Epidermal melanocyte (primary cell): ENCODE data around the gene SNX17.
A peak's percentile ranks its signal among the peaks of the same experiment; 100 is the strongest.
"Not testable (repeated sequence)": the region's sequence is repeated elsewhere in the genome, so short reads cannot be mapped to it uniquely, and the experiment has no call there.

Experiments
- DNase-seq: peaks from one replicate; pipeline ENCODE4 v3.0.0; 2011; ENCODE audit warnings: low spot score; ENCODE audit not compliant: insufficient read length

SNX17 gene

DNA sequence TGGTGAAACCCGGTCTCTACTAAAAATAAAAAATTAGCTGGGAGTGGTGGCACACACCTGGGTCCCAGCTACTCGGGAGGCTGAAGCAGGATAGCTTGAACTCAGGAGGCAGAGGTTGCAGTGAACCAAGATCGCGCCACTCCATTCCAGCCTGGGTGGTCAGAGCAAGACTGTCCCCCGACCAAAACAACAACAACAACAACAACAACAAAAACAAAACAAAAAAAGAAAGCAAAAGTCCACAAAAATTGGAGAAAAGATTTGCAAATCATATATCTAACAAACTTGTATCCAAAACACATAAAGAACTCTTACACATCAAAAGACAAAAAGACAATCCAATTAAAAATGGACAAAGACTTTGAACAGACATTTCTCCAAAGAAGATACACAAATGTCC is 28.5 kb downstream of the SNX17 start:
- DNase-seq, result no peak

DNA sequence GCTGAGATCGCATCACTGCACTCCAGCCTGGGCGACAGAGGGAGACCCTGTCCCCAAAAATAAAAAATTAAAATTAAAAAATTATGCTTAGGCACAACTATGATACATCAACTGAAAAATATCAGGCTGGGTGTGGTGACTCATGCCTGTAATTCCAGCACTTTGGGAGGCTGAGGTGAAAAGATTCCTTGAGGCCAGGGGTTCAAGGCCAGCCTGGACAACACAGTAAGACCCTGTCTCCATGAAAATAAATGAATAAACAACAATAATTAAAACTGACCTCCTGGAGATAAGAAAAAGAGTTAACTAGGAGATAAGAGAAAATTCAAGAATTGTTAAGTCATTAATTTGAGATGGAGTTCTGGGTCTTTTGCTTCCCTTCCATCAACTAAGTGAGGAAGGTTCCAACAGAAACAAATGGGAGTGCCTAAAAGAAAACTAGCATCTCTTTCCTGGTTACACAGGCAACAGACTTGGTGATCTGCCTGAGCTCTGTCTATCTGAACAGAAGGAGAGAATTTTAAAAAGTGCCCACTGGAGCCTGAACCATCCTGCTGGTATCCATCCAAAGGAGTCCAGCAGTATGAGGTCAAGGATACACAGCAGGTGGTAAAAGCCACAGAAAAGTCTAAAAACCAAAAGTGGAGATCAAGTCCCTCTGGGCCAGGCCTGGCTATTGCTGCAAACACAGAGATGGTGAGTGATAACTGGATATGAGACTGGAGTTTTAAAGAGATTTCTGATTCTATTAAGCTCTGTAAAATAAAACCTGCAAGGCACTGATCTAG is 30.1 kb downstream of the SNX17 start:
- no peak for DNase-seq

GRCh38 chr2:27407798-27408491 is 37.5 kb downstream of the SNX17 start:
- DNase-seq, result no peak

GRCh38 chr2:27408601-27409320 is 38.3 kb downstream of the SNX17 start:
- DNase-seq, result no peak

DNA sequence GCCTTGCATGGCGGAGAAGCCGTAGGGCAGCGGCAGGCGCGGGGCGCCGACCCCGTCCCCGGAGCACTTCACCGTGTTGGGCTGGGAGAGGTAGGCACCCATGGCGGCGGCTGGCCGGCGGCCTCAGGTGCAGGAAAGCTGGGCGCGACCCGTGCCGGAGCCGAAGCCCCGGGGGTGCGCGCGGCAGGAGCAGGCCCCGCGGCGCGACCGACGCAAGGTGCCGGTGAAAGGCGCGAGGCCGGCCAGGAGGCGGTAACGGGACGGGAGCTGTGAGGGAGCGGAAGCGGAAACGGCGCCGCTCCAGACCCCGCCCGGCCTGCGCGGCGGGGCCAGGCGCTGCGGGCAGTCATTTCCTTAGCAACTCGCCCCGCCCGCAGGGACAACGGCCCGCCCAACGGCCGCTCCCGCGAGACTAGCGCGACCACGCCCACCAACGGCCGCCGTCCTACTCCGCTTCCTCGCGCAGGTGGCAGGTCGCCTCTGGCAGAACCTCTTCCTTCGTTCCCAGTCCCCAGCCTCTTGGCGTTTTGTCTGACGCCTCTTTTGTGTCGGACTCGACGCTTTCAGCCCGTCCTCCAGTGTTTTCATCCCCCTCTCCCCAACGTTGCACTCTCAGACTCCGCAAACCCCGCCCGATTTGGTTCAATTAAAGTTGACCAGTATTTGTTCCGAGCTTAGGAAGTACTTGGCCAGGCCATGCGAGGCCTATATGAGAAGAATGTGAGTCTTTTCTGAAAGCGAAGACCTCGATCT is 39.1 kb downstream of the SNX17 start, which contains the start of gene PPM1G:
Gene PPM1G (minus strand): TSS at position 271 of the 753 bp plus-strand sequence. CDS start 169 bp downstream, at position 102.
- DNase-seq, result peak; percentile 81

DNA sequence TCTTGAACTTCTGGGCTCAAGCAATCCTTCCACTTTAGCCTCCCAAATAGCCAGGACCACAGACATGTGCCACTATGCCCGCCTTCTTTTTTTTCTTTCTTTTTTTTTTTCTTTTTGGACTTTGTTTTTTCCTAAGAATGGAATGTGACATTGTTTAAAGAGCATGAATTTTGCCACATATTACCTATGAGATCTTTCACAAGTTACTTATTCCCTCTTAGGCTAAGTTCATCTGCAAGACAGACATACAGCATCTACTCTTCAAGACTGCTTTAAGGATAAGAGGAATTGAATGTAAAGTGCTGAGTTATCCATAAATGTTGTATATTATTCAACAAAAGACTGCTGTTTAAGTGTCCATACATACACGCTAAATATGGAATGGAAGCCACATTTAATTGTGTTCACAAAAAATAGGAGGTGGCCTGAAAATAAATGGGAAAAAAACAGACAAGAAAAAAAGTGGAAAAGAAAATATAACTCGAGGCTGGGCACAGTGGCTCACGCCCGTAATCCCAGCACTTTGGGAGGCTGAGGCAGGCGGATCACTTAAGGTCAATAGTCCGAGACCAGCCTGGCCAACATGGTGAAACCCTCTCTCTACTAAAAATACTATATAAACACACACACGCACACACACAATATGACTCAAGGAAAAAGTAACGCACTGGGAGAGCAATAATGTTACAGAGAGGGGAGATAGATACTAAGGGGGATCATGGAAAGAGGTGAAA is 42.2 kb downstream of the SNX17 start:
- no peak for DNase-seq

GRCh38 chr2:27416151-27416550 is 45.7 kb downstream of the SNX17 start:
- no peak for DNase-seq

GRCh38 chr2:27420996-27421395 is 50.6 kb downstream of the SNX17 start:
- no peak for DNase-seq

- no peak for DNase-seq
Measured at GRCh38 chr2:27421660-27422250, 51.3 kb downstream of the SNX17 start.

DNA sequence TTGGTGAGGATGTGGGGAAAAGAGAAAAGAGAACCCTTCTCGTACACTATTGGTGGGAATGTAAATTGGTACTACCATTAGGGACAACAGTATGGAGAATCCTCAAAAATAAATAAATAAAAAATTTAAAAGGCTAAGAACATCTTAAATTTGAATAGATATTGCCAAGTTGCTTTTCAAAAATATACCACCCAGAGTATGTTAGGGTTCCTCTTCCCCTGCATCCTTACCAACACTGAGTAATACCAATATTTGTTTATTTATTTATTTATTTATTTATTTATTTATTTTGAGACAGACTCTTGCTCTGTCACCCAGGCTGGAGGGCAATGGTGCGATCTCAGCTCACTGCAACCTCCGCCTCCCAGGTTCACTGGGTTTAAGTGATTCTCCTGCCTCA is 52.5 kb downstream of the SNX17 start:
- no peak for DNase-seq

DNA sequence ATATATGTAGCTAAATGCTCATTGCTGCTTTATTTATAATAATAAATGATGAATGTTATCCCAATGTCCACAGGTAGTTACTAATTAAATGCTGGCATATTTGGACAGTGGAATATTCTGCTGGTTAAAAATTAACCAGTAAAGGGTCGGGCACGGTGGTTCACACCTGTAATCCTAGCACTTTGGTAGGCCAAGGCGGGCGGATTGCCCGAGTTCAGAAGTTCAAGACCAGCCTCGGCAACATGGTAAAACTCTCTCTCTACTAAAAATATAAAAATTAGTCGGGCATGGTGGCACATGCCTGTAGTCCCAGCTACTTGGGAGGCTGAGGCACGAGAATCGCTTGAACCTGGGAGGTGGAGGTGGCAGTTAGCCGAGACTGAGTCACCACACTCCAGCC is 54.6 kb downstream of the SNX17 start:
- DNase-seq, result not testable (repeated sequence)
